K562 (cell line): Measurements from ENCODE around the gene HMOX1.

Experiments used
- CHD4 ChIP-seq: fragments of 200-600 bp; sonication (generic); IDR thresholded peaks from 3 replicates; pipeline ENCODE4 v1.6.1; 2012; ENCODE audit warnings: low read depth, mild to moderate bottlenecking, mixed read lengths, low read length, inconsistent platforms; ENCODE audit not compliant: insufficient read depth, insufficient replicate concordance, poor library complexity, severe bottlenecking
- HDAC2 ChIP-seq: fragments of 450-650 bp; IDR thresholded peaks from 2 replicates; pipeline ENCODE4 v1.6.1; 2016; ENCODE audit warnings: mild to moderate bottlenecking
- JUND ChIP-seq, 2 experiments: IDR thresholded peaks; 2 replicates in 1 of 2; 3 replicates in 1 of 2; pipeline ENCODE4 v1.6.1; 2011; ENCODE audit warnings: borderline replicate concordance in 2 of 2, low read depth in 2 of 2, low read length in 2 of 2, improper control_type of control experiment in 1 of 2, missing biosample characterization in 1 of 2, missing genetic modification characterization in 1 of 2, missing genetic modification reagents in 1 of 2
- POLR2AphosphoS5 ChIP-seq: IDR thresholded peaks from 2 replicates; pipeline ENCODE4 v1.6.1; 2011; ENCODE audit warnings: mild to moderate bottlenecking, low read depth, low read length, moderate library complexity; ENCODE audit not compliant: control insufficient read depth, insufficient read depth
- TAF1 ChIP-seq: IDR thresholded peaks from 2 replicates; pipeline ENCODE4 v1.6.1; 2011; ENCODE audit warnings: mild to moderate bottlenecking, low read length, moderate library complexity; ENCODE audit not compliant: insufficient read depth, control insufficient read depth, severe bottlenecking; ENCODE audit errors: extremely low read depth

- no peak for TF ChIP-seq CHD4
- no peak for TF ChIP-seq JUND (IDR thresholded peaks at IDR 0.05; ENCODE audit: borderline replicate concordance, low read depth, low read length)
- TF ChIP-seq JUND (tag; IDR thresholded peaks at IDR 0.05; ENCODE audit: borderline replicate concordance, low read depth, low read length) = no peak
- TF ChIP-seq POLR2AphosphoS5 = no peak
- TF ChIP-seq HDAC2 = no peak
- TF ChIP-seq TAF1 = no peak
These were observed 38.9 kb downstream of the HMOX1 start for GRCh38 chr22:35419756-35420155.
